ENCODE results near the gene DEAF1.

Gene DEAF1

DNA sequence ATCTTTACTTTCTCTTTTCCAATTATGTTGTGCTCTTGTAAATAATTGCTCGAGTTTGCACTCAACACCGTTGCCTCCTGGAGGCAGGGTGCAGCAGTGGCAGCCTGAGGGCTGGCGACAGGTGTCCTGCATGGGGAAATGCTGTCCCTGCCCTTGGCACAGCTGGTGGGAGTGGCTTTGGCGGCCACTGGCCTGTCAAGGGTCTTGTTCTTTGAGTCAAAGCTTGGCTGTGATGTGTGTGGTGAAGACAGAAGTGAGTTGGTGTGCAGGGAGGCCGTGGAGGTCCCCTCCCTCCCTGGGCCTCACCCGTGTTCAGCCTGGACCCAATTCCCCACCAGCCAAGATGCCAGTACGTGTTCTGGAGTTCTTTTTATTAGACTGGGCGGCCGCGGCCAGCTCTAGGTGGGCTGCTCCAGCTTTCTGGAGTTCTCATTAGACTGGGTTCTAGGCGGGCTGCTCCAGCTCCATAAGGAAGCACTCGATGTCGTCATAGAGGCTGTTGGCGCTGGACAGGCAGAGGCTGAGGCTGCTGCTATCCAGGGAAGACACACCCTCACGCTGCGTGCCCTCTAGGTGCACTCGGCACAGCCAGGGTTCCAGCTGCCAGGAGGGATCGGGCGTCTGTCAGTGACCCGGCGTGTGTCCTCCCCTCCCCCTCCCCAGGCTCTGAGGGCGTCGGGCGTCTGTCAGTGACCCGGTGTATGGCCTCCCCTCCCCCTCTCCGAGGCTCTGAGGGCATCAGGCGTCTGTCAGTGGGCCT, 82.6 kb downstream of the DEAF1 start:
- H3K9me3 ChIP-seq (ENCODE audit: insufficient read depth, low read depth, low read length): no peaks in the 10 kb centered on the region
- WGBS: 88% methylated on average over 27 of the region's 27 CpGs
- H3K36me3 ChIP-seq (ENCODE audit: insufficient read depth, low read length): peaks cover 61% of the 10 kb centered on the region
- no peak overlapping the region; the same call in 1 of the 2 replicates for H3K27ac ChIP-seq (ENCODE audit: low read depth, low read length)
- H3K9ac ChIP-seq (ENCODE audit: low read depth, low read length): no peak overlapping the region
- peaks cover 2% of the 10 kb centered on the region; the same call in 1 of the 2 replicates for H3K4me1 ChIP-seq (ENCODE audit: insufficient read depth, low read length)
- no peak overlapping the region for H3K4me3 ChIP-seq (ENCODE audit: low read length)
- H3K27me3 ChIP-seq (ENCODE audit: insufficient read depth, low read length): no peaks in the 10 kb centered on the region

DNA sequence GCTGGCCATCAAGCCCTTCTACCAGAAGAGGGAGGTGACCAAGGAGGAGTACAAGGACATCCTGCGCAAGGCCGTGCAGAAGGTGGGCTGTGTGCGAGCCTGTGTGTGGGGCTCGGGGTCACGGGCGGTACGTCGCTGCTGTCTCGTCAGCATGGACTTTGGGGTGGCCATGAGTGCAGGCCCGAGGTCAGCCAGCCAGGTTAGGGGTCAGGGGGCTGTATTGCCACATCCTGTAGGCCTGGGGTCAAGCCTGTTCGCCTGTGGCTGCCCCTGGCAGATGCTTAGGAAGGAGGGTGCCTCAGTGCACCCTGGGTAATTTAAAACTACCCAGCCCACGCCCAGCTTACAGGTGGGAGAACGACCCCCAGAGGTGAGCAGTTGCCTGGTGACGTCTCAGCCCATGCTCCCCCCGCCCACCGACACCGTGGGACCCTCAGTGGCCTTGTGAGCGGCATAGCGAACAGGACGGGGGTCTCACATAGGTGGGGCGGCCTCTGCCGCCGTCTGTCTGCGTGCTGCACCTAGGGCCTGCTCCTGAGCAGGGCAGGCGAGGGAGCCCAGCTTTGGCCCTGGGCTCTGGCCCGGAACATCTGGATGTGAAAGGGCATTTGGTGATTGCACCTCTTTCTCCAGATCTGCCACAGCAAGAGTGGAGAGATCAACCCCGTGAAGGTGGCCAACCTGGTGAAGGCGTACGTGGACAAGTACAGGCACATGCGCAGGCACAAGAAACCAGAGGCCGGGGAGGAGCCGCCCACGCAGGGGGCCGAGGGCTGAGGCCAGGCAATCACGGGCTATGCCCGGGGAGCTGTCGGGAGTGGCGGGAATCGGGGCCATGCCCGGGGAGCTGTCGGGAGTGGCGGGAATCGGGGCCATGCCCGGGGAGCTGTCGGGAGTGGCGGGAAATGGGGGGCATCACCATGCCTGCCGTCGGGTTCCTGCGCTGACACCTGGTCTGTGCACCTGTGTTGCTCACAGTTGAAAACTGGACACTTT, 83.7 kb downstream of the DEAF1 start:
- Histone ChIP-seq H3K27me3 (ENCODE audit: insufficient read depth, low read length) (no peaks in the 10 kb centered on the region), H3K27ac (ENCODE audit: low read depth, low read length) (no peak overlapping the region), H3K4me3 (ENCODE audit: low read length) (no peak overlapping the region), H3K9me3 (ENCODE audit: insufficient read depth, low read depth, low read length) (no peaks in the 10 kb centered on the region), H3K4me1 (ENCODE audit: insufficient read depth, low read length) (peaks cover 2% of the 10 kb centered on the region; the same call in 1 of the 2 replicates), H3K36me3 (ENCODE audit: insufficient read depth, low read length) (peaks cover 71% of the 10 kb centered on the region), H3K9ac (ENCODE audit: low read depth, low read length) (no peak overlapping the region)
- WGBS: 96% methylated on average over 46 of the region's 49 CpGs

- Histone ChIP-seq H3K9ac (ENCODE audit: low read depth, low read length) (no peak overlapping the region), H3K36me3 (ENCODE audit: insufficient read depth, low read length) (peaks cover 81% of the 10 kb centered on the region), H3K4me3 (ENCODE audit: low read length) (no peak overlapping the region), H3K27ac (ENCODE audit: low read depth, low read length) (no peak overlapping the region), H3K27me3 (ENCODE audit: insufficient read depth, low read length) (no peaks in the 10 kb centered on the region), H3K9me3 (ENCODE audit: insufficient read depth, low read depth, low read length) (no peaks in the 10 kb centered on the region), H3K4me1 (ENCODE audit: insufficient read depth, low read length) (no peaks in the 10 kb centered on the region)
- 97% methylated on average over 17 of the region's 18 CpGs for WGBS
Measured at GRCh38 chr11:610146-610801, 84.7 kb downstream of the DEAF1 start.

DNA sequence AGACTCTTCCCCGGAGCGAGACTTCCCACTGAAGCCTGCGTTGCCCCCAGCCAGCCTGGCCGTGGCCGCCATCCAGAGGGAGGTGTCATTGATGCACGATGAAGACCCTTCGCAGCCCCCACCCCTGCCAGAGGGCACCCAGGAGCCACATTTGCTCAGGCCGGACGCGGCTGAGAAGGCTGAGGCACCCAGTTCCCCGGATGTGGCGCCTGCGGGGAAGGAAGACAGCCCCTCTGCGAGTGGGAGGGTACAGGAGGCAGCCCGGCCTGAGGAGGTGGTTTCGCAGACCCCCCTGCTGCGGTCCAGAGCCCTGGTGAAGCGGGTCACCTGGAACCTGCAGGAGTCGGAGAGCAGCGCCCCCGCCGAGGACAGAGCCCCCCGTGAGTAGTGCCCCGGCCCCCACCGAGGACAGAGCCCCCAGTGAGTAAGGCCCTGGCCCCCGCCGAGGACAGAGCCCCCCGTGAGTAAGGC, 85.6 kb downstream of the DEAF1 start:
- H3K9ac ChIP-seq (ENCODE audit: low read depth, low read length): no peak overlapping the region
- H3K4me1 ChIP-seq (ENCODE audit: insufficient read depth, low read length): no peaks in the 10 kb centered on the region
- H3K9me3 ChIP-seq (ENCODE audit: insufficient read depth, low read depth, low read length): no peaks in the 10 kb centered on the region
- peaks cover 87% of the 10 kb centered on the region for H3K36me3 ChIP-seq (ENCODE audit: insufficient read depth, low read length)
- no peaks in the 10 kb centered on the region for H3K27me3 ChIP-seq (ENCODE audit: insufficient read depth, low read length)
- 97% methylated on average over 28 of the region's 28 CpGs for WGBS
- H3K4me3 ChIP-seq (ENCODE audit: low read length): no peak overlapping the region
- H3K27ac ChIP-seq (ENCODE audit: low read depth, low read length): no peak overlapping the region

GRCh38 chr11:608791-609251, 86.2 kb downstream of the DEAF1 start:
- H3K36me3 ChIP-seq (ENCODE audit: insufficient read depth, low read length): peaks cover 92% of the 10 kb centered on the region
- H3K9me3 ChIP-seq (ENCODE audit: insufficient read depth, low read depth, low read length): no peaks in the 10 kb centered on the region
- 96% methylated on average over 28 of the region's 28 CpGs for WGBS

DNA sequence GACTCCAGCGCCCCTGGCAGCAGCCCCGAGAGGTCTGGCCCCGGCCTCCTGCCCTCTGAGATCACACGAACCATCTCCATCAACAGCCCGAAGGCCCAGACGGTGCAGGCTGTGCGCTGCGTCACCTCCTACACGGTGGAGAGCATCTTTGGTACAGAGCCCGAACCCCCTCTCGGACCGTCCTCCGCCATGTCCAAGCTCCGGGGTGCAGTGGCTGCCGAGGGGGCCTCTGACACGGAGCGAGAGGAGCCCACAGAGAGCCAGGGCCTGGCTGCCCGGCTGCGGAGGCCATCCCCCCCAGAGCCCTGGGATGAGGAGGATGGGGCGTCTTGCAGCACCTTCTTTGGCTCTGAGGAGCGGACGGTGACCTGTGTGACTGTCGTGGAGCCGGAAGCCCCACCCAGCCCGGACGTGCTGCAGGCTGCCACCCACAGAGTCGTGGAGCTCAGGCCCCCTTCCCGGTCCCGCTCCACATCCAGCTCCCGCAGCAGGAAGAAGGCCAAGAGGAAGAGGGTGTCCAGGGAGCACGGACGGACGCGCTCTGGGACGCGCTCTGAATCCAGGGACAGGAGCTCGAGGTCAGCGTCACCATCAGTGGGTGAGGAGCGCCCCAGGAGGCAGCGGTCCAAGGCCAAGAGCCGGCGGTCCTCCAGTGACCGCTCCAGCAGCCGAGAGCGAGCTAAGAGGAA, 86.9 kb downstream of the DEAF1 start:
- H3K9me3 ChIP-seq (ENCODE audit: insufficient read depth, low read depth, low read length): no peaks in the 10 kb centered on the region
- WGBS: 96% methylated on average over 45 of the region's 45 CpGs
- no peak overlapping the region for H3K4me3 ChIP-seq (ENCODE audit: low read length)
- H3K9ac ChIP-seq (ENCODE audit: low read depth, low read length): no peak overlapping the region
- H3K27me3 ChIP-seq (ENCODE audit: insufficient read depth, low read length): no peaks in the 10 kb centered on the region
- no peaks in the 10 kb centered on the region for H3K4me1 ChIP-seq (ENCODE audit: insufficient read depth, low read length)
- no peak overlapping the region for H3K27ac ChIP-seq (ENCODE audit: low read depth, low read length)
- peaks cover 97% of the 10 kb centered on the region for H3K36me3 ChIP-seq (ENCODE audit: insufficient read depth, low read length)

More at GRCh38 chr11:608791-609251, 86.2 kb downstream of the DEAF1 start:
- H3K27me3 ChIP-seq (ENCODE audit: insufficient read depth, low read length): no peaks in the 10 kb centered on the region
- H3K4me1 ChIP-seq (ENCODE audit: insufficient read depth, low read length): no peaks in the 10 kb centered on the region
- no peak overlapping the region for H3K27ac ChIP-seq (ENCODE audit: low read depth, low read length)
- H3K4me3 ChIP-seq (ENCODE audit: low read length): no peak overlapping the region
- no peak overlapping the region for H3K9ac ChIP-seq (ENCODE audit: low read depth, low read length)

DNA sequence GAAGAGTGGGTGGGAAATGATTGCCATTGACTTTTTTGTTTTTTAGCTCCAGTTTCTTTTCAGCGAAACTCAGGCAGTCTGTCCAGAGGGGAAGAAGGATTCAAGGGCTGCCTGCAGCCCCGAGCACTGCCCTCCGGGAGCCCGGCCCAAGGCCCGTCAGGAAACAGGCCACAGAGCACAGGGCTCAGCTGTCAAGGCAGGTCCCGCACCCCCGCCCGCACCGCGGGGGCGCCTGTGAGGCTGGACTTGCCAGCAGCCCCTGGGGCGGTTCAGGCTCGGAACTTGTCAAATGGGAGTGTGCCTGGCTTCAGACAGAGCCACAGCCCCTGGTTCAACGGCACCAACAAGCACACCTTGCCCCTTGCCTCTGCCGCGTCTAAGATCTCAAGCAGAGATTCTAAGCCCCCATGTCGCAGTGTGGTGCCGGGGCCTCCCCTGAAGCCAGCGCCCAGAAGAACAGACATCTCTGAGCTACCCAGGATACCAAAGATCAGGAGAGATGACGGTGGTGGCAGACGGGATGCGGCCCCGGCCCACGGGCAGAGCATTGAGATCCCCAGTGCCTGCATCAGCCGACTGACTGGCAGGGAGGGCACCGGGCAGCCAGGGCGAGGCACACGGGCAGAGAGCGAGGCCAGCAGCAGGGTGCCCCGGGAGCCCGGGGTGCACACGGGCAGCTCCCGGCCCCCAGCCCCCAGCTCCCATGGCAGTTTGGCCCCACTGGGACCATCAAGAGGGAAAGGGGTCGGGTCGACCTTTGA, 87.8 kb downstream of the DEAF1 start:
- Histone ChIP-seq H3K27me3 (ENCODE audit: insufficient read depth, low read length) (no peaks in the 10 kb centered on the region), H3K36me3 (ENCODE audit: insufficient read depth, low read length) (peaks cover 96% of the 10 kb centered on the region), H3K9ac (ENCODE audit: low read depth, low read length) (no peak overlapping the region), H3K9me3 (ENCODE audit: insufficient read depth, low read depth, low read length) (no peaks in the 10 kb centered on the region), H3K27ac (ENCODE audit: low read depth, low read length) (no peak overlapping the region), H3K4me3 (ENCODE audit: low read length) (no peak overlapping the region), H3K4me1 (ENCODE audit: insufficient read depth, low read length) (no peaks in the 10 kb centered on the region)
- 96% methylated on average over 35 of the region's 35 CpGs for WGBS

DNA sequence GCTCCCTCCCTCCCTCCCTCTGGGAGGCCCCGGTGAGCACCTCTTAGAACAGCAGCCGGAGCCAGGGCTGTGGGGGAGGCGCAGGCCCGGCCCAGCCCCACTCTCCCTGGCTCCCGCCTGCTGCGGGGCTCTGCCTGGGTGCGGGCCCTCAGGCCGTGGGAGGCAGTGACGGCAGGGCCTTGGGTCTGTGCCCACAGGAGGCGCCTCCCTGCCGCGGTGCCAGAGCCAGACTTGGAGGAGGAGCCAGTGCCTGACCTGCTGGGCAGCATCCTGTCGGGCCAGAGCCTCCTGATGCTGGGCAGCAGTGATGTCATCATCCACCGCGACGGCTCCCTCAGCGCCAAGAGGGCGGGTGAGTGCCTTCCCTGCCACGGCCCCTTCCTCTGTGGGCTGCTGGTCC, 88.8 kb downstream of the DEAF1 start:
- peaks cover 96% of the 10 kb centered on the region for H3K36me3 ChIP-seq (ENCODE audit: insufficient read depth, low read length)
- no peak overlapping the region for H3K4me3 ChIP-seq (ENCODE audit: low read length)
- WGBS: 95% methylated on average over 19 of the region's 19 CpGs
- no peaks in the 10 kb centered on the region for H3K27me3 ChIP-seq (ENCODE audit: insufficient read depth, low read length)
- no peak overlapping the region for H3K27ac ChIP-seq (ENCODE audit: low read depth, low read length)
- H3K9me3 ChIP-seq (ENCODE audit: insufficient read depth, low read depth, low read length): no peaks in the 10 kb centered on the region
- no peaks in the 10 kb centered on the region for H3K4me1 ChIP-seq (ENCODE audit: insufficient read depth, low read length)
- H3K9ac ChIP-seq (ENCODE audit: low read depth, low read length): no peak overlapping the region

GRCh38 chr11:605286-606129, 89.5 kb downstream of the DEAF1 start:
- no peaks in the 10 kb centered on the region for H3K9me3 ChIP-seq (ENCODE audit: insufficient read depth, low read depth, low read length)
- H3K9ac ChIP-seq (ENCODE audit: low read depth, low read length): no peak overlapping the region
- WGBS: 96% methylated on average over 33 of the region's 33 CpGs
- H3K36me3 ChIP-seq (ENCODE audit: insufficient read depth, low read length): peaks cover 93% of the 10 kb centered on the region
- H3K4me1 ChIP-seq (ENCODE audit: insufficient read depth, low read length): no peaks in the 10 kb centered on the region
- H3K4me3 ChIP-seq (ENCODE audit: low read length): no peak overlapping the region
- H3K27me3 ChIP-seq (ENCODE audit: insufficient read depth, low read length): no peaks in the 10 kb centered on the region
- no peak overlapping the region for H3K27ac ChIP-seq (ENCODE audit: low read depth, low read length)
